ENCODE data around the gene CCSER2.

The CCSER2 gene

DNA sequence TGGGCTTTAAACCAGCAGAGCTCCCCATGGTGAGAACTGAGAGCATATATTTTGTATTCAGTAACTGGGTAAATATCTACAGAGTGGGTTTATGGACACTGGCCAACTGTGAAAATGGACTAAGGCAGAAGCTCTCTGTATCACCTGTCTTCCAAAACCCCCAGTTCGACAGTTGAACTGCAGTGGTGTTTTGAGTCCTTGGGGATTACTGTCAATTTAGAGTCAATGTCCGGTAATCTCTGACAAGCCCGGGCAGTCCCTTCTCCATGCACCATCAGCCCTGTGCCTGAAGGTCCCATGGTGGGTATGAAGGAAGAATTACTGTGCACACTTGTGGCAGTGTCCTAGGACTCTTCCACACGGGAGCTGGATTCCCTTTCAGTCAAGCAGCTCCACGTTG is 235.0 kb downstream of the CCSER2 start (continued):
- TF ChIP-seq ZNF565 (CRISPR knock-in tag; conservative IDR thresholded peaks at IDR 0.05; ENCODE audit: low read depth) (no peak), ESRRG (CRISPR knock-in tag; IDR thresholded peaks at IDR 0.05) (no peak), OSR1 (CRISPR knock-in tag; IDR thresholded peaks at IDR 0.05) (no peak), GLIS3 (CRISPR knock-in tag; IDR thresholded peaks at IDR 0.05) (no peak)

DNA sequence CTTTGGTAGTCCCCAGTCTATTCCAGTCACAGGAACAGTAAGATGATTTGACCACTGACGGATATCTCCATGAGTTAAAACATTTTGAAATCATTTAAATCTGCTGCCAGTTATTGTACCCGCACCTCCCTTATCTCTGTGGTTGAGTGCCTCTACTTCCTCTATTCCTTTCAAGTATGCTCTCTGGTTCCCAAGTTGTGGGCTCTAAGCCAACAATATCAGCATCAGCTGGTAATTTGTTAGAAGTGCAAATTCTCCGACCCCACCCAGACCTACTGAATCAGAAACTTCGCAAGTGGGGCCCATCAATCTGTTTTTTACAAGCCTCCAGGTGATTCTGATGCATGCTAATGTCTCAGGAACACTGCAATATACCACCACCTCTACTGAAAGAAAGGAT is 235.5 kb downstream of the CCSER2 start:
- no peak for TF ChIP-seq ZFP3 (CRISPR knock-in tag; IDR thresholded peaks at IDR 0.05)
- TF ChIP-seq ZNF565 (CRISPR knock-in tag; conservative IDR thresholded peaks at IDR 0.05; ENCODE audit: low read depth) = no peak
- TF ChIP-seq OSR1 (CRISPR knock-in tag; IDR thresholded peaks at IDR 0.05) = no peak
- no peak for TF ChIP-seq TOX (CRISPR knock-in tag; IDR thresholded peaks at IDR 0.05; ENCODE audit: borderline replicate concordance)
- no peak for TF ChIP-seq ARNTL (CRISPR knock-in tag; IDR thresholded peaks at IDR 0.05; ENCODE audit: borderline replicate concordance, low read depth)
- no peak for TF ChIP-seq ZNF8 (CRISPR knock-in tag; IDR thresholded peaks at IDR 0.05)
- TF ChIP-seq SNAI2 (CRISPR knock-in tag; IDR thresholded peaks at IDR 0.05) = no peak
- TF ChIP-seq, protein P1, sequence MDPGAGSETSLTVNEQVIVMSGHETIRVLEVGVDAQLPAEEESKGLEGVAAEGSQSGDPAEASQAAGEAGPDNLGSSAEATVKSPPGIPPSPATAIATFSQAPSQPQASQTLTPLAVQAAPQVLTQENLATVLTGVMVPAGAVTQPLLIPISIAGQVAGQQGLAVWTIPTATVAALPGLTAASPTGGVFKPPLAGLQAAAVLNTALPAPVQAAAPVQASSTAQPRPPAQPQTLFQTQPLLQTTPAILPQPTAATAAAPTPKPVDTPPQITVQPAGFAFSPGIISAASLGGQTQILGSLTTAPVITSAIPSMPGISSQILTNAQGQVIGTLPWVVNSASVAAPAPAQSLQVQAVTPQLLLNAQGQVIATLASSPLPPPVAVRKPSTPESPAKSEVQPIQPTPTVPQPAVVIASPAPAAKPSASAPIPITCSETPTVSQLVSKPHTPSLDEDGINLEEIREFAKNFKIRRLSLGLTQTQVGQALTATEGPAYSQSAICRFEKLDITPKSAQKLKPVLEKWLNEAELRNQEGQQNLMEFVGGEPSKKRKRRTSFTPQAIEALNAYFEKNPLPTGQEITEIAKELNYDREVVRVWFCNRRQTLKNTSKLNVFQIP (CRISPR knock-in tag; IDR thresholded peaks at IDR 0.05; ENCODE audit: borderline replicate concordance, low read depth) = no peak
- no peak for TF ChIP-seq ISL1 (CRISPR knock-in tag; IDR thresholded peaks at IDR 0.05)
- TF ChIP-seq, protein P2, sequence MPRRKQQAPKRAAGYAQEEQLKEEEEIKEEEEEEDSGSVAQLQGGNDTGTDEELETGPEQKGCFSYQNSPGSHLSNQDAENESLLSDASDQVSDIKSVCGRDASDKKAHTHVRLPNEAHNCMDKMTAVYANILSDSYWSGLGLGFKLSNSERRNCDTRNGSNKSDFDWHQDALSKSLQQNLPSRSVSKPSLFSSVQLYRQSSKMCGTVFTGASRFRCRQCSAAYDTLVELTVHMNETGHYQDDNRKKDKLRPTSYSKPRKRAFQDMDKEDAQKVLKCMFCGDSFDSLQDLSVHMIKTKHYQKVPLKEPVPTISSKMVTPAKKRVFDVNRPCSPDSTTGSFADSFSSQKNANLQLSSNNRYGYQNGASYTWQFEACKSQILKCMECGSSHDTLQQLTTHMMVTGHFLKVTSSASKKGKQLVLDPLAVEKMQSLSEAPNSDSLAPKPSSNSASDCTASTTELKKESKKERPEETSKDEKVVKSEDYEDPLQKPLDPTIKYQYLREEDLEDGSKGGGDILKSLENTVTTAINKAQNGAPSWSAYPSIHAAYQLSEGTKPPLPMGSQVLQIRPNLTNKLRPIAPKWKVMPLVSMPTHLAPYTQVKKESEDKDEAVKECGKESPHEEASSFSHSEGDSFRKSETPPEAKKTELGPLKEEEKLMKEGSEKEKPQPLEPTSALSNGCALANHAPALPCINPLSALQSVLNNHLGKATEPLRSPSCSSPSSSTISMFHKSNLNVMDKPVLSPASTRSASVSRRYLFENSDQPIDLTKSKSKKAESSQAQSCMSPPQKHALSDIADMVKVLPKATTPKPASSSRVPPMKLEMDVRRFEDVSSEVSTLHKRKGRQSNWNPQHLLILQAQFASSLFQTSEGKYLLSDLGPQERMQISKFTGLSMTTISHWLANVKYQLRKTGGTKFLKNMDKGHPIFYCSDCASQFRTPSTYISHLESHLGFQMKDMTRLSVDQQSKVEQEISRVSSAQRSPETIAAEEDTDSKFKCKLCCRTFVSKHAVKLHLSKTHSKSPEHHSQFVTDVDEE (CRISPR knock-in tag; IDR thresholded peaks at IDR 0.05) = no peak
- no peak for TF ChIP-seq CSDC2 (CRISPR knock-in tag; IDR thresholded peaks at IDR 0.05)
- no peak for TF ChIP-seq GLIS3 (CRISPR knock-in tag; IDR thresholded peaks at IDR 0.05)
- TF ChIP-seq ZNF70 (CRISPR knock-in tag; IDR thresholded peaks at IDR 0.05) = no peak
- no peak for TF ChIP-seq ESRRG (CRISPR knock-in tag; IDR thresholded peaks at IDR 0.05)
- no peak for TF ChIP-seq TCF4 (CRISPR knock-in tag; IDR thresholded peaks at IDR 0.05; ENCODE audit: borderline replicate concordance)
- no peak for TF ChIP-seq ZFP30 (CRISPR knock-in tag; IDR thresholded peaks at IDR 0.05)
- ATAC-seq = no peak

DNA sequence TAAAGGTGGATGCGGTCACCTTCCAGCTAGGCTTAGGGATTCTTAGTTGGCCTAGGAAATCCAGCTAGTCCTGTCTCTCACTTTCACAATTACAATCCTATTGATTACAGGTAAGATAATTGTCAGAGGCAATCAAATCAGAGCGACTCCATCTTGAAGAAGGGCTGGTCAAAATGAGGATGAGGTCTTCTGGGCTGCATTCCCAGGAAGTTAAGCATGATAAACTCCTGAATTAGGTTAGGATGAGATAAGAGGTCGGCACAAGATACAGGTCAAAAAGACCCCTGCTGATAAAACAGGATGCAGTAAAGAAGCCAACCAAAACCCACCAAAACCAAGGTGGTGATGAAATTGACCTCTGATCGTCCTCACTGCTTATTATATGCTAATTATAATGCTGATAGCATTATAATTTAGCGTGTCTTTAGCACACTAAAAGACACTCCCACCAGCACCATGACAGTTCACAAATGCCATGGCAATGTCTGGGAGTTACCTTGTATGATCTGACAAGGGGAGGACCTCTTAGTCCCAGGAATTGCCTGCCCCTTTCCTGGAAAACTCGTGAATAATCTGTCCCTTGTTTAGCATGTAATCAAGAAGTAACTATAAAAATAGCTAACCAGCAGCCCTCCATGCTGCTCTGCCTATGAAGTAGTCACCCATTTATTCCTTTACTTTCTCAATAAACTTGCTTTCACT is 237.6 kb downstream of the CCSER2 start:
- no peak for TF ChIP-seq RARB (CRISPR knock-in tag; IDR thresholded peaks at IDR 0.05)
- TF ChIP-seq TOX (CRISPR knock-in tag; IDR thresholded peaks at IDR 0.05; ENCODE audit: borderline replicate concordance) = no peak
- TF ChIP-seq BACH2 (CRISPR knock-in tag; IDR thresholded peaks at IDR 0.05; ENCODE audit: borderline replicate concordance) = no peak
- TF ChIP-seq, protein P2 (CRISPR knock-in tag; IDR thresholded peaks at IDR 0.05) = no peak
- TF ChIP-seq ISL1 (CRISPR knock-in tag; IDR thresholded peaks at IDR 0.05) = no peak
- no peak for TF ChIP-seq ESRRG (CRISPR knock-in tag; IDR thresholded peaks at IDR 0.05)
- TF ChIP-seq PPARA (CRISPR knock-in tag; IDR thresholded peaks at IDR 0.05; ENCODE audit: borderline replicate concordance) = no peak
- no peak for TF ChIP-seq OSR1 (CRISPR knock-in tag; IDR thresholded peaks at IDR 0.05)
- TF ChIP-seq, protein P1 (CRISPR knock-in tag; IDR thresholded peaks at IDR 0.05; ENCODE audit: borderline replicate concordance, low read depth) = no peak
- no peak for TF ChIP-seq ZNF70 (CRISPR knock-in tag; IDR thresholded peaks at IDR 0.05)
- TF ChIP-seq CSDC2 (CRISPR knock-in tag; IDR thresholded peaks at IDR 0.05) = no peak
- no peak for TF ChIP-seq ZFP30 (CRISPR knock-in tag; IDR thresholded peaks at IDR 0.05)
- ATAC-seq = no peak

All from SK-N-SH treated with all-trans-retinoic acid at 6 μM for 48 hours (cell line).